HepG2 (cell line): ENCODE measurements around the gene IL26.

ENCODE experiments used
- NFE2L1 ChIP-seq: sonication (generic); formaldehyde crosslinking; IDR thresholded peaks from 2 replicates; pipeline ENCODE4 v1.4.0; 2020; ENCODE audit warnings: missing genetic modification reagents, mild to moderate bottlenecking, borderline replicate concordance
- POLR2A ChIP-seq, 2 experiments: IDR thresholded peaks; 2 replicates each; pipeline ENCODE4 v1.6.1; 2011; ENCODE audit warnings: low read depth in 2 of 2, low read length in 2 of 2, mild to moderate bottlenecking in 1 of 2, moderate library complexity in 1 of 2; ENCODE audit not compliant: insufficient read depth in 1 of 2
- TBX3 ChIP-seq: fragments of 450-650 bp; IDR thresholded peaks from 2 replicates; pipeline ENCODE4 v1.6.1; 2017; ENCODE audit warnings: antibody characterized with exemption, mild to moderate bottlenecking, inconsistent platforms, borderline replicate concordance
- ZNF263 ChIP-seq: sonication (generic); formaldehyde crosslinking; IDR thresholded peaks from 2 replicates; pipeline ENCODE4 v1.4.0; 2020; ENCODE audit warnings: missing genetic modification reagents

GRCh38 chr12:68252077-68252476 is 26.5 kb upstream of the IL26 start:
- TF ChIP-seq TBX3 (no peak), NFE2L1 (CRISPR knock-in tag) (no peak), POLR2A (IDR thresholded peaks at IDR 0.05; ENCODE audit: insufficient read depth in 1 of 2, low read depth in 2 of 2, low read length in 2 of 2) (no peak), ZNF263 (CRISPR knock-in tag) (no peak)
